Skin of body (tissue), 2 donors: ENCODE results near the gene ST8SIA1. TPM values are rescaled to one million over a fixed set of nuclear protein-coding genes. Genes with fewer than 3 reads are reported as not detected.

ENCODE experiments used
- DNase-seq: peaks from one replicate; lab custom pipeline; 2025; lab: John Stamatoyannopoulos, UW
- total RNA-seq: library from RNA; depleted of rRNA; stranded (reverse); fragments of >200 nt; gene quantifications from one replicate; pipeline ENCODE4 v1.2.3, GENCODE V29; 2014

The ST8SIA1 gene
- total RNA-seq, 1 donor from 2014 or later: 6.0 TPM

DNA sequence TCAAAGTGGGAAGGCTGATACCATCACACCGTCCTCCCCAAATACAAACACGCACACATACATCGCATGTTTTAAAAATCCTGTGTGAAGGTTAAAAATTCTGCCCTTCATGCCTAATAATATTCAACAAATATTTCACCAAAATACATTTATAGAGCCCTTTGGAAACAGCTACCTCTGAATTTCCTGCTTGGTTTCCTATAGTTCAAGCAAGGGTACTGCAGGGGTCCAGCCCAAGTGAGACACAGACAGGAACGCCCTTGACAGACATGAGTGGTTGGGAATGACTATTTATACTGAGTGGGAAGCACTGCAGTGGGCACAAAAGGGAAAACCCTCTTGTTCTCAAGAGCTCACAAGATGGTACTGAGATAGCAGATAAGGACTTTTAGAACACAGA is 51.0 kb downstream of the ST8SIA1 start:
- no peak for DNase-seq

GRCh38 chr12:22283006-22283506 is 51.5 kb downstream of the ST8SIA1 start:
- DNase-seq: peak; percentile 45

DNA sequence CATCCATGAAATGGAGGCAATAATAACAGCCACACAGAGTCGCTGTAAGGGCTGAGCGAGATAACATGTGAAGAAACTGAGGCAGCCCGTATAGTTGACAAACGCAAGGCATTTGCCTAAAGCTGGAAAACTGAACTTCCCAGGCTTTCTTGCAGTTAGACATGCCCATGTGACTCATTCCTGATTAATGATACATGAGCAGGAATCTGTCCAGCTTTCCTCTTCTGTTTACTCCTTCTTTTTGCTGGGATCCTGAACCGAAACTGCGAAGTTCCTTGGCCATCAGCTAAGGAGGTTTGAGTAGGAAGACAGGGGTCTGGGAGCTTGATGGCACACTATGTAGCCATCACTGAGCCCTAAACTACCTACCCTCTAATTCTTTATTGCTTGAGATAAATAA is 52.2 kb downstream of the ST8SIA1 start:
- DNase-seq: no peak

GRCh38 chr12:22276867-22277266 is 57.6 kb downstream of the ST8SIA1 start:
- no peak for DNase-seq

DNA sequence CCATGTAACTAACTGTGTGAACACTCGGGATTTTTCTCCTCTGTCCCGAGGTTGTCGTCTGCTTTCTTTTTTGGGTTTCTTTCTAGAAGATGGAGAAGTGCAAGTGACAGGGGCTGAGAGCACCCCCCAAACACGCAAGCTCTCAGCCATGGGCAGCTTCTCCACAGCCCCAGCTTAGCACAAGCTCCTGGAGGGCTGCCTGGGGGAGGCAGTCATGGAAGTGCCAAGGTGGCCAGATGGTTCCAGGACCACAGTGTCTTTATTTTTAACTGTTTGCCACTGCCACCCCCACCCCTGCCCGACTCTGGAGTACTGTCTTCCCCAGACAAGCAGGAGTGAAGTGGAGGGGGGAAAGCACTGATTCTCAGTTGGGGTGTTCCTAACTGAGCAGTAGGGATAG is 58.2 kb downstream of the ST8SIA1 start:
- no peak for DNase-seq

GRCh38 chr12:22275843-22276242 is 58.7 kb downstream of the ST8SIA1 start:
- DNase-seq: peak; percentile 72

DNA sequence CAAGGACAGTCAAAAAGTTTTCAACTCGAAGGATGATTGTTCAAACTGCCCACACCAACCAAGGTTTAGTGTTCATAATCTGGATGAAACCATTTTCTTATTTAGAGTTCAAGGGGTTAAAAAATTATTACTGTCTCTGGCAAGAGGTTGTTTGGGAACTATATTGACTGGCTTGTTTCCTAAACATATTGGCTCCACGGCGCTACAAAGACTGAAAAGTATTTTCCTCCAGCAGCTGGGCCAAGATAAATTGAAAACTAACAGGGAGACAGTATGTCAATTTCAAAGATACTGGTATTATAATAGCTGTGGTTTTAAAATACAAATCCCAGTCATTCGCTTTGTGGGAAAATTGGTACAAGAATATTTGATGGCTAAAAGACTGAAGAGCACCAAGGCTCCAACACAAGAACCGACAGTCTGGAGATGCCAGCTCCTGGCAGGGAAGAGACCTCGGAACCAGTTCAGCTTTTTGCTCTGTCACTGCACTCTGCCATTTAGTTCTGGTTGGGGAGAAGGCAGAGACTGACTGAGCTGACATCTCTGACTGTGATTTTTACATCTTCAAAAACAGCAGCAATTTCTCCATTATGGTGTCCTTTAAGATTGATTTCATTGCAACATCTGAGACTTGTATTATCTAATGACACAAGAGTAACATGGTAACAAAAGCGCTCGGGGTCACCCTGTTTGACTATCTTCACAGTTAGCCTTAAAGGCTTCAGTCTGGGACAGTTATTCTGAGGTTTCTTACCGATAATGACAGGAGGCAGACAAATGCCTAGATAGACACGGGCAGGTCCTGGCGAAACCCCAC is 62.0 kb downstream of the ST8SIA1 start:
- no peak for DNase-seq

DNA sequence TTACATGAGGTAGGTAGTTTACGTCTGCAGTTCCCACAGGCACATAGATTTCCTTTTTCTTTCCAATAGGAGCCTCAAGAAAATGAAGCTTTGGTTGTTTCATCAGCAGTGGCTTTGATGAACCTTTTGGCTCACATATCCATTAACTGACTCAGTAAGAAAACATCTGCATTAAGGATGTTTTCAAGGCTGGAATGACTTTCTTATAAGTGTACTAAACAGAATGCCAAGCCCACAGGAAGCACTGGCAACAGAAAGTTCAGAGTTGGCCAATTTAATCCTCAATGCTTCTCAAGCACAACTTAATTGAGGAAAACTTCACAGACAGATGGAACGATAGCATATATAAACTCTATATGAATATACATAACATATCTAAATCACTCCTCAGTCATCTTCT is 63.5 kb downstream of the ST8SIA1 start:
- peak; percentile 51 for DNase-seq

DNA sequence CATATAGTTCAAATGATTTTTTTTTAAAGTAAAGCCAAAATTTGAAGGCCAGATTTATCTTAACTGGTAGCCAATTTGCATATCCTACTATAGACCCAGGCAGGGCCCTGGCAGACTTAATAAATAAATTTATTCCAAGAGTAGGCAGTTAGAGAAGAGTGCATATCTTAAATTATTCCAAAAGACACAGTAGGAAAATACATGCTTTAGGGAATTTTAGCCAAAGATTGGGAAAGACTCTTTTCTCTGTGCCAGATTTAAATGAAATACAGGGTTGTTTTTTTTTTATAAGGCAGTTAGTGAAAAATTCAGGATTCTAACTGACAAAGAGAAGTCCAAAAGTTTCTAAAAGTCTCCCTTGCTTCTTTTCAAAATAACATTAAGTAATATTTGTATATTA is 65.5 kb downstream of the ST8SIA1 start:
- DNase-seq: peak; percentile 69

GRCh38 chr12:22268406-22268805 is 66.1 kb downstream of the ST8SIA1 start:
- no peak for DNase-seq

- DNase-seq: no peak
Measured at GRCh38 chr12:22266101-22266500, 68.4 kb downstream of the ST8SIA1 start.

- no peak for DNase-seq
Measured at GRCh38 chr12:22264380-22264779, 70.1 kb downstream of the ST8SIA1 start.

DNA sequence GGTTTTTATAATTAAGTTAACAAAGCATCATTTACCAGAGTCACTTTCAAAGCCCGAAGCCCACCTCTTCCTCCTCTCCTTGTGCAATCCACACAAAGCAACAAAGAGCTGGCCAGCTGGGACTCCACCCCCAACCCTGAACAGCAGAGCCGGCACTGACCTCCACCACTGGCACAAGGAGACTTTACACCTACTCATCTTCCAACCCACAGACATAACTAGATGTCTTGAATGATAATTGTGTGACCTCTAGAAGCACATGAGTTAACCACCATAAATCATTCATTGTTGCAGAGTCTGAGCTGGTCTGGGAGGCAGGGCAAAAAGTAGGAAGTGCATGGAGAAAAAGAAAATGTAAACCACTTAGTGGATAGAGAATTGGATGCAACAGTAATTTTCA is 72.2 kb downstream of the ST8SIA1 start:
- DNase-seq: no peak

DNA sequence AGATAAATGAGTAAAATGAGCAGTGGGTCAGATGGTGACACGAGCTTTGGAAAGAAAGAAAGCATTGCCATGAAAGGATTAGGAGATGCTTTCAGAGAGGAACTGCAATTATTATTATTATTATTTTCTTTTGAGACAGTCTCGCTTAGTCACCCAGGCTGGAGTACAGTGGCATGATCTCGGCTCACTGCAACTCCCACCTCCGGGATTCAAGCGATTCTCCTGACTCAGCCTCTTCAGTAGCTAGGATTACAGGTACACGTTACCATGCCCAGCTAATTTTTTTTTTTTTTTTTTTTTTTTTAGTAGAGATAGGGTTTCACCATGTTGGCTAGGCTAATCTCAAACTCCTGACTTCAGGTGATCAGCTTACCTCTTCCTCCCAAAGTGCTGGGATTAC is 77.4 kb downstream of the ST8SIA1 start:
- no peak for DNase-seq

DNA sequence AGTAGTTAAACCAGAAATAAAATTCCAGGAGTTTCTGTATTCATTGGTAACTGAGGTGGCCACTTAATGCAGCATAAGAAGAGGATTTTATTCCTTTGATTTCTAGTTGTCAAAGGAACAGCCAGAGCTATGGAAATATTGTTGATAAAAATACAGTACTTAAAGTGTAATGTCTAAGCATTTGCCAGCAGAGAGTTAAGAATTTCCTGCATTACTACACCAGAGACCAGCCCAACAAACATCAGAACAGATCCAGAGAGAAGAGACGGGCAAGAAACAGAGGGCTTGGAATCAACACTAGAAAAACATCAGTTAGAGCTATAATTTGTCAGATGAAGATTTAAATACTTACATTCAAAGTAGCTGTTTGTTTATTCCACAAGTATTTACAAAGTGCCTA is 77.9 kb downstream of the ST8SIA1 start:
- peak; percentile 23 for DNase-seq

GRCh38 chr12:22256041-22256441 is 78.5 kb downstream of the ST8SIA1 start:
- DNase-seq: no peak

DNA sequence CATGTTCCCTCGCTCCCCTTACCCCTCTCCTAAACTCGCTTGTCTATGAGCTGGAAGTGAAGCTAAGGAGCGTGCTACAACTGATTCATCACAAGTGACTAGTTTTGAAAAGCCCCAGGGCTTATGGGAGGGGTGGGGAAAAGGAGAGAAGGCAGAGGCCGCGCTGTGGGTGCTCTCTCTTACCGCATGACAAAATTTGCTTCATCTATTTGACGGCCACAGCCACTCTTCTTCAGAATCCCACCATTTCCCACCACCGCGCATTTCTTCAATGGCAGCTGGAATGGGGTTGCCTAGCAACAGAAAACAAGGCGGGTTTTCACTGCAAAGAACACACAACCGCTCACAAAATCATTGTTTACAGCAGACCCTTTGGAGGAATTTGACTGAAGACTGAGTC is 79.4 kb downstream of the ST8SIA1 start:
- no peak for DNase-seq

- no peak for DNase-seq
Measured at GRCh38 chr12:22254478-22254877, 80.0 kb downstream of the ST8SIA1 start.

DNA sequence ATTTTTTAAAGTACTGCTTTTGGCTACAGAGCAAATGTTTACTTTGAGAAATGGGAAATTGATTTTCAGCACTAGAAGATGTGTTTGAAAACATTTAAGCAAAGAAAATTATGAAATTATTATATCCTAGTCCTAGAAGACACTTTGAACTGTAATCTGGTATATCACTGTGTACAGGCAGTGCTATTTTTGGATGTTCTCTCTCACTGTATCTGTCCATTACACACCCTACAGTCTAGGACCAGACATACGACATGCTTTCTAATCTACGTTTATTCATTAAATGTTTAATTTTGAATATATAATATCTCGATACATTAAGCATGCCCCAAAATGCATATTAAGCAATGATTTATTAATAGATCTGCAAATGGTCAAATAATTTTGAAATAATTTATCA is 82.5 kb downstream of the ST8SIA1 start:
- no peak for DNase-seq

DNA sequence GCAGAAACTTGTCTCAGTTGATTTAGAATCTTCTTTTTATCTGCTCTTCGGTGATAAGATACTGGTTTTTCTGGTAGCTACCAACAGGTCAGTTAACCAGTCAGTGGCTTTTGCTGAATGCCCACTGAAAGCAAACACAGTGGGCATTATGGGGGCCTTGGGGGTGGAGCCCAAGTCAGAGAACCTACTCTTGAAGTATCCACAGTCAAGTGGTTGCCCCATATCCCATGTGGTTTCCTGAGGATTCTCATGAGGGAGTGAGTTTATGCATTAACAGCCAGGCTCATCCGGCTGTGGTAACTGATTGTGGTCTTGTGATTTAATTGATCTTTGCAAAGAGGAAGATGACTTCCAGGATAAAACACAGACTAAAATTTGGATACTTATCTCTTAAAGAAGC is 83.7 kb downstream of the ST8SIA1 start:
- DNase-seq: no peak

GRCh38 chr12:22248571-22249115 is 85.9 kb downstream of the ST8SIA1 start:
- DNase-seq: peak; percentile 65

GRCh38 chr12:22248121-22248520 is 86.4 kb downstream of the ST8SIA1 start:
- peak; percentile 68 for DNase-seq

GRCh38 chr12:22246217-22246846 is 88.2 kb downstream of the ST8SIA1 start:
- DNase-seq: no peak
